Astrocyte of the hippocampus (primary cell): ENCODE measurements around the gene RUFY2.

Experiments used
- DNase-seq: peaks from one replicate; pipeline ENCODE4 v3.0.0; 2011; ENCODE audit warnings: low read depth, low spot score

Gene RUFY2

GRCh38 chr10:68364101-68364886, 42.8 kb downstream of the RUFY2 start:
- DNase-seq, result peak; percentile 9

- DNase-seq, result no peak
These were observed 44.5 kb downstream of the RUFY2 start for GRCh38 chr10:68362590-68362989.

GRCh38 chr10:68359189-68359588, 47.9 kb downstream of the RUFY2 start:
- no peak for DNase-seq

- DNase-seq, result no peak
These were observed 53.5 kb downstream of the RUFY2 start for GRCh38 chr10:68353537-68353936.

- DNase-seq, result peak; percentile 65
These were observed 58.8 kb downstream of the RUFY2 start for GRCh38 chr10:68348265-68348741.

- DNase-seq, result no peak
These were observed 60.3 kb downstream of the RUFY2 start for GRCh38 chr10:68346774-68347173.

GRCh38 chr10:68345621-68346020, 61.5 kb downstream of the RUFY2 start:
- DNase-seq, result no peak

GRCh38 chr10:68342909-68343516, 64.1 kb downstream of the RUFY2 start:
- no peak for DNase-seq

- DNase-seq, result no peak
These were observed 66.6 kb downstream of the RUFY2 start for GRCh38 chr10:68340358-68341080.

GRCh38 chr10:68336754-68337351, 70.2 kb downstream of the RUFY2 start:
- no peak for DNase-seq

- DNase-seq, result no peak
These were observed 72.2 kb downstream of the RUFY2 start for GRCh38 chr10:68334672-68335467.

- peak; percentile 26 for DNase-seq
These were observed 73.3 kb downstream of the RUFY2 start for GRCh38 chr10:68333440-68334431.

GRCh38 chr10:68333058-68333395, 74.0 kb downstream of the RUFY2 start:
- no peak for DNase-seq

- DNase-seq, result peak; percentile 91
These were observed 74.6 kb downstream of the RUFY2 start, which contains the start of gene PBLD for GRCh38 chr10:68332259-68333057. TSS of gene PBLD (minus strand) at chr10:68332928. CDS start at chr10:68306844, 26,084 bp downstream.

- peak; percentile 100 for DNase-seq
These were observed 75.4 kb downstream of the RUFY2 start, which contains the start of gene HNRNPH3 for GRCh38 chr10:68331455-68332258. TSS of gene HNRNPH3 (plus strand) at chr10:68332064. CDS start at chr10:68337222, 5,158 bp downstream.

- peak; percentile 51 for DNase-seq
These were observed 76.1 kb downstream of the RUFY2 start for GRCh38 chr10:68330852-68331454.

GRCh38 chr10:68329506-68329861, 77.6 kb downstream of the RUFY2 start:
- no peak for DNase-seq
